HG03108 (cell line): ENCODE measurements around the gene UTP14A.
"Not testable (repeated sequence)": the region's sequence is repeated elsewhere in the genome, so short reads cannot be mapped to it uniquely, and the experiment has no call there.

Source experiments
- ATAC-seq: cut with Tn5 transposase; IDR thresholded peaks from one replicate; pipeline ENCODE4 v1.9.1; 2021; ENCODE audit warnings: moderate library complexity; ENCODE audit not compliant: unreplicated experiment

The UTP14A gene

DNA sequence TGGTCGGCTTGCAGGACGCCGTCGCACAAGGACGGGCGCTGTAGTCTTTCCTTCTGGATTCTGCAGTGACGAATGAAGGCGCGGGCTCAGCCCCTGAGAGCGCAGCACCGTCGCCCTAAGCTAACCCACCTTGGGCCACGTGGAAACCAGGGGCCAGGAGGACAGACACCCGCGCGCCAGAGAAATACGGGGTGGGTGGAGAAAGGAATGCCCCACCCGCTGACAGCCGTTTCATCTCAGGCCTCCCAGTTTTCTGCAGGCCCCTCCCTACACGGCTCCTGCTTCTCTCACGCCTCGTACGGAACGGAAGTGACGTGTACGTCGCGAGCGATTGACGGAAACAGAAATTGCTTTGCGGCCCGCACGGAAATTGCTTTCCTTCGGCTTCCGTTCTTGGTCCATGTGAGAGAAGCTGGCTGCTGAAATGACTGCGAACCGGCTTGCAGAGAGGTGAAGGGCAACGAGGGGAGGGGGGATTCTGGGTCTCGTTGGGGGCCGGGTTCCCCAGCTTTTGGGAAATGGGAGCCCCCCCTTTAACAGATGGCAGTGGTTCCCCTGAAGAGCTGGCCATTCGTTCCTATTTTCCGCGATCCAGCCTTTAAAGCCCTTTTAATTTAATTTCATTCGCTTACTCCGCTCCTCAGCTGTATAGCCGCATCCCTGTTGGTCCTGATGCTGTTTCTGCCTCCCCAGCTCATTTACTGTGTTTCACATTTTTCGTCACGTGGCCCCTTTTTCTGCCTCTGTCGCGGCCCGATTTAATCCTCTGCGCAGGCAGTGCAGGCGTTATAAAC lies at the start of gene UTP14A:
Gene UTP14A (plus strand): TSS at position 378 of the 794 bp plus-strand sequence. CDS start 47 bp downstream, at position 425.
- peak; percentile 98 for ATAC-seq

DNA sequence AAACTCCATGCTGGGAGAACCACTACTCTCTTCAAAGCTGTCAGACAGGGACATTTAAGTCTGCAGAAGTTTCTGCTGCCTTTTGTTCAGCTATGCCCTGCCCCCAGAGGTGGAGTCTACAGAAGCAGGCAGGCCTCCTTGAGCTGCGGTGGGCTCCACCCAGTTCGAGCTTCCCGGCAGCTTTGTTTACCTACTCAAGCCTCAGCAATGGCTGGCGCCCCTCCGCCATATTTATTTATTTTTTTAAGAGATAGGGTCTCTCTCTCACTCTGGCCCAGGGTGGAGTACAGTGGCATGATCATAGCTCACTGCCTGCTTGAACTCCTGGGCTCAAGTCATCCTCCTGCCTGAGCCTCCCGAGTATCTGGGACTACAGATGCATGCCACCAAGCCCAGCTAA lies 46.8 kb upstream of the UTP14A start:
- not testable (repeated sequence) for ATAC-seq

- ATAC-seq, result not testable (repeated sequence)
Observed at GRCh38 chrX:129866321-129866720, 39.6 kb upstream of the UTP14A start.

GRCh38 chrX:129872524-129872923 lies 33.4 kb upstream of the UTP14A start:
- no peak for ATAC-seq

- no peak for ATAC-seq
Observed at GRCh38 chrX:129875669-129876068, 30.3 kb upstream of the UTP14A start.

DNA sequence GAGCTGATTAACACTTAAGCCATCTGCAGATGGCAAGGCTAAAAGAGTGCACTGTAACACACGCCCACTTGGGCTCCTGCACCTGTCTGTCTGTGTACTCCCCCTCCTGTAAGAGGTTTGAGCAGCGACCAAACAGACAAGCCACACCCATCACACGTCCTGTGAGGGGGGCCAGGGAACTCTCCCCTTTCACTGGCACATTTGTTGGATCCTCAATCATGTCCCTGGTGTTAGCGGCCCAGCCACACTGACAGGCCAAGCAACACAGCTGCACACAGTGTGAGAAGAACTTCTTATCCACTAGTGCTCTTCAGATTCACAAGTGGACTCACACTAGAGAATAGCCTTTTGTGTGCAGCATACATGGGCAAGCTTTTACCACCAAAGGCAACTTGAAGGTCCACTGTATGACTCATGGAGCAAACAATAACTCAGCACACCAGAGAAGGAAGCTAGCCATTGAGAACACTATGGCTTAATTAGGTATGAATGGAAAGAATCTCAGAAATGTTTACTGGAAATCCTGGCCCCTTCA lies 29.1 kb upstream of the UTP14A start:
- ATAC-seq, result no peak

GRCh38 chrX:129877401-129877800 lies 28.6 kb upstream of the UTP14A start:
- no peak for ATAC-seq

DNA sequence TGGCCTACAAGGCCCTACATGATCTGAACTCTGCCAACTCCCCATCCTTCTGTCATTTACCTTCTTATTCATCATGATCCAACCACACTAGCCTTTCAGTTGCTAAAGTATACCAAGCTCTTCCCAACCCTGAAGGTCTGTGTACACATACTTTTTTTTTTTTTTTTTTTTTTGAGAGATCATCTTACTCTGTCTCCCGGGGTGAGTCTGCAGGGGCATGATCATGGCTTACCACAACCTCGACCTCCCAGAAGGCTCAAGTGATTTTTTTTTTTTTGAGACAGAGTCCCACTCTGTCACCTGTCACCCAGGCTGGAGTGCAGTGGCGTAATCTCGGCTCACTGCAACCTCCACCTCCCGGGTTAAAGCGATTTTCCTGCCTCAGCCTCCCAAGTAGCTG lies 5.9 kb upstream of the UTP14A start:
- no peak for ATAC-seq

DNA sequence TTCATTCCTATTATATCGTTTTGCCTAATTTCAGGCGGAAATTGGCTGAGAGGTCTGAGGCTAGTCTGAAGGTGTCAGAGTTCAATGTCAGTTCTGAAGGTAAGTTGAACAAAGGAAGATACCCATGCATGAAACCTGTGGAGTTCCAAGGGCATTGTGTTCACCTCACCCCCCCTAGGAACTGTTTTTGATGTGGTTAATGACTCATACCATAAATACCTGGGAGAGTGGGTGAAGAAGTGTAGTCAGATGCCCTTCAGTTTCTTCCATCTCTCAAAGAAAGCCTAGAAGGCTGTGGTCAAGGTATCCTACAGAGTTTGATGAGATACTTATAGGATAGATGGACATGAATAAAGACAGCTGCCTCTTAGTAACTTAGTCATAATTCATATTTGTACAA lies 2.7 kb downstream of the UTP14A start:
- ATAC-seq, result no peak

GRCh38 chrX:129925305-129926092 lies 19.5 kb downstream of the UTP14A start:
- peak; percentile 68 for ATAC-seq

- no peak for ATAC-seq
Observed at GRCh38 chrX:129930941-129931410, 25.0 kb downstream of the UTP14A start.

DNA sequence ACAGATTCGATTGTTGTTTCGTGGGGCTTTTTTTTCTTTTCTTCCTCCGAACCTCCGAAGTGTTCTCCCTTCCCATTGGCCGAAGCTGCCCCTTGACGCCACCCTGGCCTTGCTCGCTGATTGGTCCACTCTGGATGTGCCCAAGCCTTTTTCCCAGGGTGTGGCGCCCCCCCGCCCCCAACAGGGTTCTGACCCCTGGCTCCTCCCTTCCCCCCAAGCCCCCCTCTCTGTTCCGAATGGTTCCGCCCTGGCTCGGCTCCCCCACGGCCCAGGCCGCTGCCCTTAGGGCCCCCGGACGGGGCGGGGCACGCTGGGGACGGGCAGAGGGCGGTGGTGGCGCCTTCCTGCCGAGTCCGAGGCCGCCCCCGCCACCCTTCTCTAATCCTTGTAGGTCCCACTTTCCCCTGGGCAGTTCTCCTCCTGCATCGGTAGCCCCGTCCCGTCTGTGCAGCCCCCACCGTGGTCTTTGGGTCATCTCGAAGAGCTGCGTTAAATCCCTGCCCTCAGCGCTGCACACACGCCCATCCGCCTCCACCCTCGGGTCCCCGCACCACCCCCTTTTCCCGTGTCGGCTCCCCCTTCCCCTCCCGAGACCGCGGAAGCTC lies 25.5 kb downstream of the UTP14A start:
- ATAC-seq, result peak; percentile 61

DNA sequence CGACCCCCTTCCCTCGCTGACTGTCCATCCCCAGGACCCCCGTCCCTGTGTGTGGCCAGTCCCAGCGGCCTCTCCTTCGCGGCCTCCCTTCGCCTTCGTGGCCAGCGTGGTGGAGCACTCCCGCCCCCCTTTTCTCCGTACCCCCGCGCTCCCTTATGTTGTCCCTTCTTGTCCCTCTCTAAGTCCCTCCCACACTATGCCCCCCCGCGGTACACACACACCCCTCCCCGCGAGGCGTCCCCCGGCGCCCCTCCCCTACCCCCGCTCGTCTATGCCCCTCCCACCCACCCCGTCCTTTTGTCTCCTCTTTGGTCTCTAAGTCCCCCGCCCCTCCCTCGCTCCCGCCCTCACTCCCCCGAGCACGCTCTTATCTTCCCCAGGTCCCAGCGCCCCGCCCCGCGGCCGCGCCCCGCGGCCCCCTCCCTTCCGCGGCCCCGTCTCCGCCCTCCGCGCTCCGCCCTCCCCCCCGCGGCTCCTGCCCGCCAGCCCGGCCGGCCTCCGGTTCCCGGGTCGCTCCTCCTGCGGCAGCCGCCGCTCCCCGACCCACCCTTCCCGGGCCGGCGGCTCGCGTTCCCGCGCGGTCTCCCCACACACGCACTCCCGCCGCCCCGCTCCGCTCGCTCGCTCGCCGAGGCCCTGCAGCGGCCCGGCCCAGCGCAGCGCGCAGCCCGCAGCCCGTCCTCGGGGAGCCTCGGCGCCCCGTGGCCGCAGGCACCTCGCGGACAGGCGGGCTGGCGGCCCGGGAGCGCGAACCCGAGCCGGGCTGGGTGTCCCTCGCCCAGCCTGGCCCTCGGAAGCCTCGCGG lies 26.3 kb downstream of the UTP14A start:
- no peak for ATAC-seq

- no peak for ATAC-seq
Observed at GRCh38 chrX:129932821-129933321, 26.9 kb downstream of the UTP14A start.

DNA sequence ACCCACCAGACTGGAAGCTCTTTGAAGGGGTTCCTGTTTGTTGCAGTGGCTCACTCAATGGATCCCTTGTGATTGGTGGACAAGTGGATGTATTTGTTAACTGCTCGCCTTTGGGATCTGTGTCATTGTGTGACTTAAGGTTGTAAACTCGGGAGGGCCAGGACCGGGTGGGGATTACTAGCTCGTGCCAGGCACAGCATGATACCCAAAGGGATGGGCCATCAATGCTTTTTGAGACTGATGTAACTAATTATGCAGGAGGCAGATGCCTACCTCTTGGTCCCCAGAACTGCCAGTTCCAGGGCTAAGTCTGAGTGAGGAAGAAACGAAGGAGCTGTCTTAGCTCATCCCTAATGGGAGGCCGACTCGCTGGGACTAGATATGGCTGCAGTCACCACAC lies 27.7 kb downstream of the UTP14A start:
- no peak for ATAC-seq

GRCh38 chrX:129934461-129934860 lies 28.5 kb downstream of the UTP14A start:
- no peak for ATAC-seq

DNA sequence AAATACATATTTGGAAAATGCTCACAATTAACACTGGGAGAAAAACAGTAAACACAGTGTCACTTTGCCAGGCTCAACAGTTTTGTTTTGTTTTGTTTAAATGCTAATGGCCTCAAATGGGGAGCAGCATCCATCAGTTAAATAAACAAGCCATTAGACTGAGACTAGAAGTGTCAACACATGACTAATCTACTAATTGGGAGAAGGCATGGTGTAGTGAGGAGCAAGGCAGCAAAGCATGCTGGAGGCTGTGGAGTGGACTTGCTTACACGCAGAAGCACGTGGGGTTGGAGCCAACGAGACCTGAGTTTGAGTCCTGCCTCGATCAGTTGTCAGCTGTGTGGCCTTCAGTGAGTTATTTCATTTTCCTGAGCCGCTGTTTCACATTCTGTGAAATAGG lies 29.0 kb downstream of the UTP14A start:
- ATAC-seq, result no peak

- no peak for ATAC-seq
Observed at GRCh38 chrX:129938081-129938480, 32.1 kb downstream of the UTP14A start.

GRCh38 chrX:129939986-129940385 lies 34.0 kb downstream of the UTP14A start:
- no peak for ATAC-seq

- no peak for ATAC-seq
Observed at GRCh38 chrX:129940721-129941120, 34.8 kb downstream of the UTP14A start.
